Sigmoid colon (tissue), 4 donors: ENCODE measurements around the gene NTM.

ENCODE experiments used
- EP300 ChIP-seq, 4 donors: sonication (generic); formaldehyde crosslinking; IDR thresholded peaks; one replicate each; pipeline ENCODE4 v1.6.1; 2017; ENCODE audit warnings: antibody characterized with exemption in 4 of 4
- POLR2A ChIP-seq, 2 donors: fragments of 450-650 bp; IDR thresholded peaks; one replicate each; pipeline ENCODE4 v1.6.1; 2016; ENCODE audit warnings: antibody characterized with exemption in 2 of 2, mild to moderate bottlenecking in 2 of 2, moderate library complexity in 2 of 2
- POLR2AphosphoS5 ChIP-seq, 4 donors: sonication (generic); formaldehyde crosslinking; IDR thresholded peaks; one replicate each; pipeline ENCODE4 v1.6.1; 2017; ENCODE audit warnings: antibody characterized with exemption in 4 of 4
- TF ChIP-seq, protein P1 (sequence below), 4 experiments: fragments of 450-650 bp in 3 of 4; fragments of 200-600 bp in 1 of 4; IDR thresholded peaks; one replicate each; pipeline ENCODE4 v1.5.1; 2016 to 2019; ENCODE audit warnings: antibody characterized with exemption in 4 of 4, mild to moderate bottlenecking in 3 of 4, moderate library complexity in 2 of 4

DNA sequence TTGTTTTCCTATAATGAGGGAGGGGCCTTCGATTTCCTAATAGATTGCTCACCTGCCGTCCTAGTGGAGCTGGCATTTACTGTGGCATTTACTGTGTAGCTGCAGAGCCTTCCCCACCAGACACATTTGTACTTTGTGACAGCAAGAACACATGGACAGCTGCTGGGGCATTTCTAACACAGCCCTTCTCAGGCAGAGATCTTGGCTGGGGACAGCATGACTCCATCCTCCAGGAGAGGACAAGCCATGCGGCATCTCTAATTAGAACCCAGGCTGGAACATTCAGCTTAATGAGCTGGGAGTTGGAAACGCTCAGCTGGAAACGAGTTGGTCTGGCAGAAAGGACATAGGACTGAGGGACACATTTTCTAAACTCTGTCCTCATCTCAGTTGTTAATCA is 887.5 kb downstream of the NTM start:
- TF ChIP-seq, protein P1, sequence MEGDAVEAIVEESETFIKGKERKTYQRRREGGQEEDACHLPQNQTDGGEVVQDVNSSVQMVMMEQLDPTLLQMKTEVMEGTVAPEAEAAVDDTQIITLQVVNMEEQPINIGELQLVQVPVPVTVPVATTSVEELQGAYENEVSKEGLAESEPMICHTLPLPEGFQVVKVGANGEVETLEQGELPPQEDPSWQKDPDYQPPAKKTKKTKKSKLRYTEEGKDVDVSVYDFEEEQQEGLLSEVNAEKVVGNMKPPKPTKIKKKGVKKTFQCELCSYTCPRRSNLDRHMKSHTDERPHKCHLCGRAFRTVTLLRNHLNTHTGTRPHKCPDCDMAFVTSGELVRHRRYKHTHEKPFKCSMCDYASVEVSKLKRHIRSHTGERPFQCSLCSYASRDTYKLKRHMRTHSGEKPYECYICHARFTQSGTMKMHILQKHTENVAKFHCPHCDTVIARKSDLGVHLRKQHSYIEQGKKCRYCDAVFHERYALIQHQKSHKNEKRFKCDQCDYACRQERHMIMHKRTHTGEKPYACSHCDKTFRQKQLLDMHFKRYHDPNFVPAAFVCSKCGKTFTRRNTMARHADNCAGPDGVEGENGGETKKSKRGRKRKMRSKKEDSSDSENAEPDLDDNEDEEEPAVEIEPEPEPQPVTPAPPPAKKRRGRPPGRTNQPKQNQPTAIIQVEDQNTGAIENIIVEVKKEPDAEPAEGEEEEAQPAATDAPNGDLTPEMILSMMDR (IDR thresholded peaks at IDR 0.05), result no peak
- TF ChIP-seq POLR2AphosphoS5 (IDR thresholded peaks at IDR 0.05), result no peak
- no peak for TF ChIP-seq EP300 (IDR thresholded peaks at IDR 0.05)
- no peak for TF ChIP-seq POLR2A (IDR thresholded peaks at IDR 0.05)
